Endometrial microvascular endothelial cells (primary cell): ENCODE data around the gene MRAP. TPM values are rescaled to one million over a fixed set of nuclear protein-coding genes. Genes with fewer than 3 reads are reported as not detected.

Source experiments
- in situ Hi-C: cut with HindIII; loops from 2 replicates; pipeline ENCODE4 v1.10.0; 2017; ENCODE audit warnings: low sequenced_read_pairs, low pct_unique_long_range_greater_than_20kb; ENCODE audit errors: inconsistent ontology term
- total RNA-seq: library from RNA; depleted of rRNA; stranded (reverse); fragments of >200 nt; gene quantifications from one replicate; pipeline ENCODE4 v1.2.3, GENCODE V29; 2015; ENCODE audit errors: inconsistent ontology term

MRAP gene
- total RNA-seq, 1 donor from 2014 or later: not detected

DNA sequence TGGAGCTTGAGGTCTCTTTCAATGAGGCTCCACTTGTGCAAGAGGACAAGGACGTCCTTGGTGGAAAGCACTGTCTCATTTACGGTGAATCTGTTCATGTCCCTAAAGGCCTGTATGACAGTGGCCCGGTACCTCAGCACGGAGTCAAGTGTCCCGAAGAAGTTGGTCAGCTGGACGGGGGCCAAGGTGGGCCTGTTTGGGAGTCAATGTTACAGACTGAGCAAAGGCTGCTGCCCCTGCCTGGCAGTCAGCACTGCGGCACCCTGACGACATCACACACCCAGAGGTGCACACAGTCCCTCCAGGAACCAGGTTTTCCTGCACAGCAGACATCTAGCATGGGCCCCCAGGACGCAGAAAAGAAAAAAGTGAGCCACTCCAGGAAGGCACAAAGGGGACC is 19.1 kb downstream of the MRAP start:
- in situ Hi-C loops: no loop called here

DNA sequence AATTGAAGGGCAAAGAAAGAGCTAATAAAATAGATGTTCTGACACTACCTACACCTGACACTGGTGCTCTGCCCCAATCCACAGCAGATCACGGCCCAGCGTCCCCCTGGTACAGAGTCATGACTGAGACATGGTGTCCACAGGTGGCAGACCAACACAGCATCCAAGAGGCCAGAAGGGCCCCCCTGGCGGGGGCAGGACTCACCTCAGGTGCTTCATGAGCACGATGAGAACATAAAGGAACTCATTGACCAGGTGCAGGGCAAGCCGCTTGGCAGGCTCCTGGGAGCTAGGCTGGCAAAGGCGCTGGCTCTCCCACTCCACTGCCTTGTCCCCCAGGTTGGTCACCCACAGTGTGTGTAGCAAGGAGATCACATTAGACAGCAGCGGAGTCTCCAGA is 20.4 kb downstream of the MRAP start:
- in situ Hi-C loops: no loop called here

- in situ Hi-C loops: no loop called here
These were observed 21.4 kb downstream of the MRAP start for GRCh38 chr21:32320059-32320458.

DNA sequence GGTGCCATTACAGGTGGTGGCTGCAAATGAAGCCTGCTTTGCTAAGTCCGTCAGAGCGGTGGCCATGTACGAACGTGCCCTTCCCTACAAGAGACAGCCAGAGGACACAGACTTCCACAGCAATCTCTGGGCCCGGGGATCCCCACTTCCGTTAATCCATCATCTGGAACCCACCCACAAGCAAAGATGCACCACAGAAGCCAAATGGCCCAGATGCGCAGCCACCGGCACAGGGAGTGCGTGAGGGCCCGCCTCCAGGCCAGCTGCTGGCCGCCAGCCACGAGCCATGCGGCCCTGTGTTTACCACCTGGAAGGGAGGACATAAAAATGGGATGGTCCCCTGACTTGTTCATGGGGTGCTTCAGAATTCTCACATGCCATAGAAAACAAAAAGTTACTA is 22.1 kb downstream of the MRAP start:
- in situ Hi-C loops: no loop called here

DNA sequence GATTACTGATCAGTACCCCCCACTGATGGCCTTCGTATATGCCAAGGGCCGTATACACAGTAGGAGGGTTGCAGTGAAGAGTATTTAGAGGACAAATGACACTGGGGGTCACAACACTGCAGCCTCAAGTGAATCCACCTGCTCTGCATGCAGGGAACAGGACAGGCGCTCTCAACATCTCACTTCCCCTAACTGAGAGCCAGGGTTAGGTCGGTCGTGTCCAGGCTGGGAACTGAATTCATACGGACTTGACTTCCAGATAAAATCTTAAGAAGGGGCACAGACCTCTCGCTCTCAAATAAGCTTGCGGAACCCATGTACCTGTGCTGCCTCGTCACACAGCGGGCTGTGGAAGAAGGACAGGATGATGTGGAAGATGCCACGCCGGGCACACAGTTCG is 22.8 kb downstream of the MRAP start:
- in situ Hi-C loops: no loop called here

- in situ Hi-C loops: no loop called here
These were observed 23.4 kb downstream of the MRAP start for GRCh38 chr21:32322103-32322502.

- in situ Hi-C loops: no loop called here
These were observed 24.0 kb downstream of the MRAP start for GRCh38 chr21:32322676-32323075.

DNA sequence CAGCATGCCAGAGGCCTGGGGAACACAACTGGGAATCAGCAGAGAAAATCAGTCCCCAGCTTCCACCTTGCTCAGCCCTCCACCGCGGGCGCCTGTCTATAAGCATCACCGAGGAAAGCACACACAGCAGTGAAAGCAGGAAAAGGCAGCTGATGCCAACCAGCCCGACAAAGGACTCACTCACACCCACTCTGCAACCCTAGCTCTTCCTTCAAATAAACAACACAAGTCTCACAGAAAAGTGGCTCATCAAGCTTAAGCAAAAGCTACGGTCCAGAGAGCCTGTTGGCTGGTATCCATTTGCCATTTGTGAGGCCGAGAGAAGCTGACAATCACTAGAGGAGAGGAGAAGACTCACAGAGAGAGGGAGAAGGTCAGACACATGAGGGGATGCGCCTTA is 27.1 kb downstream of the MRAP start:
- in situ Hi-C loops: no loop called here

GRCh38 chr21:32328595-32328994 is 29.9 kb downstream of the MRAP start:
- in situ Hi-C loops: no loop called here

- in situ Hi-C loops: no loop called here
These were observed 30.7 kb downstream of the MRAP start for GRCh38 chr21:32329331-32329730.

DNA sequence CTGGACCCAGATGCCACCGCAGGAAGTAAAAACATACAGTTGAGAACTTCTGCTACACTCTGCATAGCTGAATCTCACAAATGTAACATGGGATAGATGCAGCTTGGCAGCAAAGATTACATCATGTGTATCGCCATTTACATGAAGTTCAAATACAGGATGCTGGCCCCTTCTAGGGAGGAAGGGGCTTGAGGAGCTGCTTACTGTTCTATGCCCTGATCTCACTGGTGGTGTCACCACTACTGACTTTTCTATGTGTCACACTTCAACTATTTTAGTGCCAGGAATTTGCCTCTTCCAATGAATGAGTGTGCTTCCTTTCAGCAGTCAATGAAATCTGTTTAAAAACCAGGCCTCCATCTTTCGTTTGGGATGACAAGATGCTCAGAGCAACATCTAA is 31.1 kb downstream of the MRAP start:
- in situ Hi-C loops: no loop called here

- in situ Hi-C loops: no loop called here
These were observed 32.2 kb downstream of the MRAP start for GRCh38 chr21:32330784-32331311.

GRCh38 chr21:32331444-32332305 is 33.0 kb downstream of the MRAP start:
- in situ Hi-C loops: no loop called here

GRCh38 chr21:32332463-32332951 is 33.9 kb downstream of the MRAP start:
- in situ Hi-C loops: no loop called here

- in situ Hi-C loops: no loop called here
These were observed 35.5 kb downstream of the MRAP start for GRCh38 chr21:32333953-32334673.

GRCh38 chr21:32334980-32335531 is 36.4 kb downstream of the MRAP start:
- in situ Hi-C loops: no loop called here

DNA sequence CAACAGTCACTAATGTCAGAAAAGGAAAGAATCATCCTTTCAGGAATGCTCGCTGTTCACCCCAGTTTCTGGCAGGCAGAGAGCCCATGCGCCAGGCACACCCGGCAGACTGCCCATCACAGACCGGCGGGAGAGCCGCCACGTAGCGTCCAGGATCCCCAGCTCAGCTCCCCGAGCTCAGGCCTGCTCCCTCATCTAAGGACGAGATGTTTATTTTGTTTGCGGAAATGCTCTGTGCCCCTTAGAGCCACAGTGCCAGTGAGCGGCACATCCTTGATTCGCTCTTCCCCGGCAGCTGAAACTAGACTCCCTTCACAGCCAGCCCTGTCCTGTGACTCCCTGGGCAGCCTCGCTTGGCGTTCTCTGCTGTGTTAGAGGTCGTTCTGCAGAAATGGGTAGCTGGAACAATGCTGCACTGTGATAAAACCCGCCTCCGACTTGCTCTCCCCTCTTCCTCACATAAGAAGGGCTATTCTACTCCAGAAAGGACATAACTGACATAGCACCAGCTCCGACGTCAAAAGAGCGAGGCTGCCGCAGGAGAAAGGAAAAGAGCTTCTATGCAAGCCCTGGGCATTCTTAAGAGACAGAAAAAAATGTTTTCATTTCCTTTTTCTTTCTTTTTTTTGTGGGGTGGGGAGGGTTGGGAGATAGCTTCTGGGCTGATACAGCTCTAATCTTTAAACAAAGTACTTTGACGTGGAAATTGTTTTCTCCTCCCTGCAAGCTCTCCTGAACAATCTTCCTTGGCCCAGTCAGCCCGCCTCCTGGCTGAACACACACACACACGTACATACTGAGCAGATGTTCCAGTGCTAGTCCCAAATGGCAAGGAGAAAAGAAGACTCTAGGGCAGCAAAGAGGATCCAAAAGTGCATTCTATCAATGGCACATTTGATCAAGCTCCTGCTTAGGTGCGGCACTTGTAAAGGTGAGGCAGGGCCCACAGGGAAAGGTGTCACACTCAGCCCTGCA is 37.2 kb downstream of the MRAP start:
- in situ Hi-C loops: no loop called here

DNA sequence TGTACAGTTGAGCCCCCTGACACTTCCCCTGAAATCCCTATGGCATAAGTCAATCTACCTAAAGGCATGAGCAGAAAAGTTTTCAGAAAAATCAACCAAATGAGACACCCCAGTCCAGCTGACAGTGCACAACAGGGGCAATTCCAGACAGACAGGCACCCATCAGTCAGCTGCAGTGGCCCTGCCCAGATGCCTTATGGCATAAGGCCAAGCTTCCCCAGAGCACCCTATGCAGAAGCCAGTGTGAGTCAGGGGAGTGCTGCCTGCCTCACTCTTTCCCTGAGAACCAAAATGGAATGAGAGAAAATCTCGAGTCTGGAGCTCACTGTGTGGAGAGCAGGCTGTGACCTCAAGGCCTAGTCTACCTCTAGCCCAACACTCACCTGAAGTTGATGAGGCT is 38.1 kb downstream of the MRAP start:
- in situ Hi-C loops: no loop called here

DNA sequence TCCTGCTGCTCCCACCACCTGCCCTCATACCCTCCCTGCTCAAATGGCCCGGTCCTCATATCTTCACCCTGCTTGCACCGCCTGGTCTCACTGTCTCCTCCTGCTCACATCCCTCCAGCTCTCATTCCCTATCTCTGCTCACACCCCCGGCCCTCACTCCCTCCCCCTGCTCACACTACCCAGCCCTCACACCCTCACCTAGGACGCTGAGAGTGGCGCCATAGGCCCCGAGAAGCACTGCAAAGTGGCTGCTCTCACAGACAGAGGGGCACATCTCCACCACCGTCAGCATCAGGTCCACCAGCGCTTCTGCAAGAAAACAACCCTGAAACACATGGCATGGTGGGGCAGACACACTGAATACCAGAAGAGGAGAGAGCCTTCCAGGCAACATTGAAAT is 38.6 kb downstream of the MRAP start:
- in situ Hi-C loops: no loop called here
